Posterior vena cava (tissue), 2 donors: ENCODE results near the gene TSPAN9. TPM values are rescaled to one million over a fixed set of nuclear protein-coding genes. Genes with fewer than 3 reads are reported as not detected.

Experiments
- DNase-seq: peaks from one replicate; pipeline ENCODE4 v3.0.0-alpha.2; 2020; ENCODE audit warnings: low spot score
- intact Hi-C, 2 donors: fragments of 100-400 bp; cut with DNase I; formaldehyde crosslinking; loops; one replicate each; pipeline versions ENCODE4 v1.14.1 to v1.14.2; 2022 to 2023
- total RNA-seq, 2 donors: library from RNA; stranded (reverse); fragmentation: NEBNext Ultra II Directional; extraction: Animal tissue kit (Norgen Biotek cat#: 25700); gene quantifications; one replicate each; pipeline ENCODE4 v1.2.1, GENCODE V29; 2021
- donor health status: DM: yes; HTN: yes; CAD: no.
- donor health status: DM: yes; HTN: yes; CAD: no.

TSPAN9 gene
- total RNA-seq, 2 donors from 2014 or later: 34.2 to 38.5 TPM

DNA sequence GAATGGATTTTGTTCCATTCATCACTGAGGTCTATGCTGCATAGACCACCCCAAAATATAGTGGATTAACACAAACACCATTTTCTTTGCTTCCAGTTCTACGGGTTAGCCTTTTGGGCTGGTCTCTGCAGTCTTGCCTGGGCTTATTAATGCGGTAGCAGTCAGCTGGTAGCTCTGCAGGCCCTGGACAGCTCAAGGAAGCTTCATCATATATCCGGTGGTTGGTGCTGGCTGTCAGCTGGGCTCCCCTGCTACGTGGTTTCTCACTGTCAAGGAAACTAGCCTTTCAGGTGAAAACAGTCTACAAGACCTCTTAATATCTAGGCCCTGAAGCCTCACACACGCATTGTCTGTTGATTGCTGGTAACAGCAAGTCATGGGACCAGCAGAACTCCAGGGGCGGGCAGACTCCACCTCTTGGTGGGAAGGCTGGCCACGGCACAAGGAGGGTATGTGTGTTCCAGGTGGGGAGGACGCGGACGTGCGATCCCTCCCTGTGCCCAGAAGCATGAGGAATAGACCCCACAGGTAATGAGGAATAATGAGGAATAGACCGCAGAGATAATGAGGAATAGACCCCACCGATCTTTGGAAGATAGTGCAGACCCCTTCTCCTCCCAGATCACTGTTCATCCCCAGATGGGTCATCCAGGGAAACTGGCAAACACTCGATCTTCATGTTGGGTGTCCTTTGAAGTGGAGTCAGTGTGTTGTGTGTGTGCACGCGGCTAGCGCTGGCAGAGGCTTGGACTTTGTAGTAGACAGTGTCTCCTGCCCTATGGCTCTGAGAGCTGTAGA, 13.3 kb downstream of the TSPAN9 start:
- peak; percentile 60 for DNase-seq
- intact Hi-C loops: no loop called here

DNA sequence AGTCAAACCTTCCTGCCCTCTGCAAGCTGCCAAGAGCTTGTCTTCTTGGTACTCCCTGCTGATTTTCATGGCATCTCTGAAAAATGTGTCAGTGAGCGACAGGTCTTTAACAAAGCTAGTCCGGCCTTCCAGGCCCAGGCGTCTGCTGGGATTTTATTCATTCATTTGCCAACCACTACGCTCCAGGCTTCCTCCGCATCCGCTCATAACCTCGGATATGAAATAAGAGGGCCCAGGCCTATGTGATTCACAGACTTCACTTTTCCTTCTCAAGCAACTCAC, 13.8 kb downstream of the TSPAN9 start:
- intact Hi-C loops: no loop called here
- peak; percentile 64 for DNase-seq

GRCh38 chr12:3091382-3092241, 14.4 kb downstream of the TSPAN9 start:
- no peak for DNase-seq
- intact Hi-C loops: no loop called here

GRCh38 chr12:3092764-3093163, 15.6 kb downstream of the TSPAN9 start:
- peak; percentile 68 for DNase-seq
- intact Hi-C loops: no loop called here

- DNase-seq: peak; percentile 91
- intact Hi-C loops: no loop called here
Measured at GRCh38 chr12:3097186-3097804, 20.1 kb downstream of the TSPAN9 start.

- no peak for DNase-seq
- intact Hi-C loops: no loop called here
Measured at GRCh38 chr12:3097836-3098235, 20.7 kb downstream of the TSPAN9 start.

DNA sequence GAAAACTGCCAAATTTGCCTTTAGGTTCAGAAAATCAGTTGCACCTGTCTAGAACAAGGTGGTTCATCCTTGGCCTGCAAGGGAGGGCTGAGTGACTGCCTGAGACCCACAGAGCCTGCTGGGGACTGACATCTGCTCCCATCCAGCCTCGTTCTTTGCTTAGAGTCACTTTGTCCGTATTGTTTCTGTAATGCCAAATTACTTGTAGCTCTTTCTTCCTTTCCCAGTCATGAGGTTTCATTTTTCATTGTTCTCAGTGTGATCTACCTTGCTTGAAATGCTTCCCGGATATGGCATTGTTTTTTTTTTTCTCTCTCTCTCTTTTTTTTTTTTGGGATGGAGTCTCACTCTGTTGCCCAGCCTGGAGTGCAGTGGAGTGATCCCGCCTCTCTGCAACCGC, 21.3 kb downstream of the TSPAN9 start:
- intact Hi-C loops: no loop called here
- no peak for DNase-seq

DNA sequence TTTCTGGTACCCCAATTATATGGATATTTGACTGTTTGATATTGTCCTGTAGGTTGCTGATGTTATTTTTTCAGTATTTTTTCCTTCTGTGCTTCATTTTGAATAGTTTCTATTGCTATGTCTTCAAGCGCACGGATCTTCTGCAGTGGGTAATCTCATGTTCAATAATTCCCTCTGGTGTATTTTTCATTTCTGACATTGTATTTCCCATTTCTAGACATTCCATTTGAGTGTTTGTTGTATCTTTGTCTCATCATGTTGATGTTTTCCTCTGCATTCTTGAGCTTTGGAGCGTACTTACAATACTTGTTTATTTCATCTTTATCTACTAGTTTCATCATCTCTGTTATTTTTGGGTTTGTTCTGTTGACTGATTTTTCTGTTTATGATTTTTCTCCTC, 22.0 kb downstream of the TSPAN9 start:
- no peak for DNase-seq
- intact Hi-C loops: no loop called here

- intact Hi-C loops: no loop called here
- DNase-seq: no peak
Measured at GRCh38 chr12:3101309-3102024, 24.3 kb downstream of the TSPAN9 start.

- no peak for DNase-seq
- intact Hi-C loops: no loop called here
Measured at GRCh38 chr12:3102771-3103410, 25.7 kb downstream of the TSPAN9 start.

DNA sequence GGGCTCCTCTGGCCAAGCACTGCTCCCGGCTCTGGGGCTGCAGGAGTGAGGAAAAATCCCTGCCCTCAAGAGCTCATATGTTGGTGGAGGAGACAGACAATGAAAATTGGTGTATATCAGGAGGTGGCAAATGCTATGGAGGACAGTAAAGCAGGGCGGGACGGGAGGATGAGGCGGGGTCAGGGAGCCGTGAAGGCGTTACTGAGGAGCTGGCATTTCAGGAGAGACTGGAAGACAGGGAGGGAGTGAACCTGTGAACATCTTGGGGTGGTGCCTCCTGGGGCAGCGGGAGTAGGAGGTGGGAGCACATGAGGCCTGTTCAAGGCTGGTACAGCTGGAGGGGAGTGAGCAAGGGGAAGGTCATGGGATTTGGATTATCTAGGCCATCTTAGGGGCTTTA, 26.6 kb downstream of the TSPAN9 start:
- intact Hi-C loops: no loop called here
- no peak for DNase-seq

- no peak for DNase-seq
- intact Hi-C loops: no loop called here
Measured at GRCh38 chr12:3105690-3106479, 28.7 kb downstream of the TSPAN9 start.

DNA sequence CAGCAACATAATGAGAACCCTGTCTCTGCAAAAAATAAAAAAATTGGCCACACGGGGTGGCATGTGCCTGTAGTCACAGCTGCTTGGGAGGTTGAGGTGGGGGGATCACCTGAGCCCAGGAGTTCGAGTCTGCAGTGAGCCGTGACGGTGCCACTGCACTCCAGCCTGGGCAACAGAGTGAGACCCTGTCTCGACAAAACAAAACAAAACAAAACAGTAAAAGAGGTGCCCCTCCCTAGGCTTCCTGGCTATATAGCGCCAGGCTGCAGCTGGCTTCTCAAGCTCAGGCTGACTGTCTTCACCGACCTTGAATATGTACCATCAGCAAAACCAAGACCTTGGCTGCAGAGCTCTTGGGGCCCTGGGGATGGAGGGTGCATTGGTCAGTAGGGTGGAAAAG, 29.4 kb downstream of the TSPAN9 start:
- intact Hi-C loops: no loop called here
- no peak for DNase-seq

GRCh38 chr12:3107071-3107583, 29.9 kb downstream of the TSPAN9 start:
- no peak for DNase-seq
- intact Hi-C loops: no loop called here

DNA sequence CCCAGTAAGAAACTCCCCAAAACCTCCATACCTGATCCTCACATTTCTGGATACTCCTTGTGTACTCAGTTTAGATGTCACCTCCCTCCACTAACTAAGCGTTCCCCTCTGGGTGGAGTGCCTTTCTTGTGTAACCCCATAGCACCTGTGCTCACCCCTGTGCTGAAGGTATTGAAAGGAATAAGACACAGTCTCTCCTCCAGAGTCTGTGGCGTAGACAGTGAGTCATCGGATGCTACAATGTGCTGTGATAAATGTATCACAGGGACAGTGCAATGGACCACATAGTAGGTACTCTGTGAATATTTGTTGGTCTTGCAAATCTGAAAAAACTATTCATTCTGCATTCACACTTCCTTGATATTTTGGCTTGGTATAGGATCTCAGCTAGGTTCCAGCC, 30.8 kb downstream of the TSPAN9 start:
- intact Hi-C loops: no loop called here
- DNase-seq: no peak

- intact Hi-C loops: loop anchor here in 1 of 2 donors (10.0 kb wide), 1 partner anchor 474 kb away; no protein-coding TSS in a partner anchor
- DNase-seq: no peak
Measured at GRCh38 chr12:3110578-3110977, 33.4 kb downstream of the TSPAN9 start.

- intact Hi-C loops: loop anchor here in 1 of 2 donors (10.0 kb wide), 1 partner anchor 471 kb away; no protein-coding TSS in a partner anchor
- DNase-seq: no peak
Measured at GRCh38 chr12:3113671-3114325, 36.6 kb downstream of the TSPAN9 start.

GRCh38 chr12:3114671-3115070, 37.5 kb downstream of the TSPAN9 start:
- intact Hi-C loops: loop anchor here (5.0 to 10.0 kb wide), 2 partner anchors 37 to 470 kb away; partner anchors contain the start of gene TSPAN9 (in 1 of the 2)
- no peak for DNase-seq
